ENCODE data around the gene RPP25L. TPM values are rescaled to one million over a fixed set of nuclear protein-coding genes. Genes with fewer than 3 reads are reported as not detected.

Gene RPP25L
- total RNA-seq, result 10 to 100 TPM; 34.5 to 39.0 TPM
- polyA plus RNA-seq, result 35.9 TPM

- H3K36me3 Mint-ChIP-seq, result peaks cover 0 to 47% (median 12%) of the 10 kb centered on the region in 3 donors
- H3K27me3 Mint-ChIP-seq, result peaks cover 0 to 2% of the 10 kb centered on the region in 2 donors
- Histone ChIP-seq H3K27me3 (ENCODE audit: insufficient read depth, low read length, poor library complexity, severe bottlenecking) (no peaks in the 10 kb centered on the region), H3K4me1 (ENCODE audit: insufficient read depth, low read length) (peaks cover 22% of the 10 kb centered on the region), H3K9me3 (ENCODE audit: low read length) (no peaks in the 10 kb centered on the region), H3K27ac (ENCODE audit: low read depth, low read length) (peak within 1 kb of the TSS; percentile 85), H3K36me3 (ENCODE audit: insufficient read depth, low read length) (peaks cover 6% of the 10 kb centered on the region), H3K4me3 (ENCODE audit: low read length) (peak within 1 kb of the TSS; percentile 90)
- peak within 1 kb of the TSS; percentile 88 to 99 (median 93) for H3K27ac Mint-ChIP-seq
- POLR2A ChIA-PET, result interaction anchor here (0.6 to 1.6 kb wide), 8 partner anchors 8 to 53 kb away, joined by 3 to 13 read pairs (median 5); partner anchors contain the start of genes DCTN3, GALT and SIGMAR1
- CTCF ChIA-PET, result interaction anchor here (0.6 to 1.9 kb wide), 14 partner anchors 8 to 233 kb away, joined by 3 to 29 read pairs (median 6); partner anchors contain the start of genes CCL27, DCTN3, GALT and SIGMAR1
- peak; percentile 79 to 88 (median 86) for DNase-seq
- peaks cover 22 to 32% (median 26%) of the 10 kb centered on the region in 3 donors for H3K4me1 Mint-ChIP-seq
- peak within 1 kb of the TSS; percentile 85 to 94 (median 88) for H3K4me3 Mint-ChIP-seq
- no peaks in the 10 kb centered on the region for H3K9me3 Mint-ChIP-seq
Observed at GRCh38 chr9:34611811-34612787, at the start of gene RPP25L. RPP25L (minus strand) TSS chr9:34612097; CDS start chr9:34611296, 801 bp downstream.

- Histone ChIP-seq H3K9me3 (ENCODE audit: low read length) (no peaks in the 10 kb centered on the region), H3K27me3 (ENCODE audit: insufficient read depth, low read length, poor library complexity, severe bottlenecking) (no peaks in the 10 kb centered on the region), H3K4me1 (ENCODE audit: insufficient read depth, low read length) (peaks cover 36% of the 10 kb centered on the region), H3K27ac (ENCODE audit: low read depth, low read length) (no peak overlapping the region), H3K4me3 (ENCODE audit: low read length) (no peak overlapping the region), H3K36me3 (ENCODE audit: insufficient read depth, low read length) (peaks cover 7% of the 10 kb centered on the region)
- peaks cover 0 to 19% (median 8%) of the 10 kb centered on the region in 3 donors for H3K36me3 Mint-ChIP-seq
- H3K4me1 Mint-ChIP-seq, result peaks cover 27 to 37% (median 34%) of the 10 kb centered on the region in 3 donors
- ChIA-PET CTCF (interaction anchor here (3.2 to 4.4 kb wide), 3 partner anchors 13 to 43 kb away, joined by 16 to 25 read pairs (median 16); partner anchors contain the start of gene GALT), POLR2A (interaction anchor here (1.2 kb wide), 1 partner anchor 12 kb away, joined by 3 read pairs; no protein-coding TSS in a partner anchor)
- no peaks in the 10 kb centered on the region for H3K9me3 Mint-ChIP-seq
- H3K4me3 Mint-ChIP-seq, result no peak overlapping the region
- no peak for DNase-seq
- H3K27ac Mint-ChIP-seq, result peak overlapping the region in 2 of 8 donors; percentile 26 to 45
- H3K27me3 Mint-ChIP-seq, result no peaks in the 10 kb centered on the region
Observed at GRCh38 chr9:34659592-34660253, 47.8 kb upstream of the RPP25L start.

- ChIA-PET CTCF (no interaction called here), POLR2A (interaction anchor here (0.6 kb wide), 1 partner anchor 42 kb away, joined by 4 read pairs; no protein-coding TSS in a partner anchor)
- Mint-ChIP-seq H3K36me3 (peaks cover 0 to 19% (median 8%) of the 10 kb centered on the region in 3 donors), H3K27ac (no peak overlapping the region), H3K27me3 (peaks cover 0 to 3% of the 10 kb centered on the region in 2 donors), H3K4me3 (no peak overlapping the region), H3K9me3 (no peaks in the 10 kb centered on the region), H3K4me1 (peaks cover 17 to 30% (median 21%) of the 10 kb centered on the region in 3 donors)
- no peak for DNase-seq
- H3K4me1 ChIP-seq (ENCODE audit: insufficient read depth, low read length), result peaks cover 23% of the 10 kb centered on the region
- no peak overlapping the region for H3K27ac ChIP-seq (ENCODE audit: low read depth, low read length)
- H3K9me3 ChIP-seq (ENCODE audit: low read length), result no peaks in the 10 kb centered on the region
- H3K36me3 ChIP-seq (ENCODE audit: insufficient read depth, low read length), result peaks cover 7% of the 10 kb centered on the region
- no peak overlapping the region for H3K4me3 ChIP-seq (ENCODE audit: low read length)
- no peaks in the 10 kb centered on the region for H3K27me3 ChIP-seq (ENCODE audit: insufficient read depth, low read length, poor library complexity, severe bottlenecking)
Observed at GRCh38 chr9:34658461-34658860, 46.6 kb upstream of the RPP25L start.

GRCh38 chr9:34656992-34657391, 45.1 kb upstream of the RPP25L start:
- H3K36me3 Mint-ChIP-seq, result peaks cover 0 to 21% (median 8%) of the 10 kb centered on the region in 3 donors
- ChIA-PET CTCF (interaction anchor here (0.7 to 1.4 kb wide), 2 partner anchors 9 to 10 kb away, joined by 3 to 7 read pairs; partner anchors contain the start of gene GALT), POLR2A (interaction anchor here (1.8 kb wide), 1 partner anchor 10 kb away, joined by 7 read pairs; the partner anchor contains the start of gene GALT)
- H3K27me3 Mint-ChIP-seq, result peaks cover 0 to 3% of the 10 kb centered on the region in 2 donors
- H3K4me1 Mint-ChIP-seq, result peaks cover 17 to 30% (median 19%) of the 10 kb centered on the region in 3 donors
- peaks cover 7% of the 10 kb centered on the region for H3K36me3 ChIP-seq (ENCODE audit: insufficient read depth, low read length)
- DNase-seq, result no peak
- no peak overlapping the region for H3K27ac ChIP-seq (ENCODE audit: low read depth, low read length)
- no peaks in the 10 kb centered on the region for H3K27me3 ChIP-seq (ENCODE audit: insufficient read depth, low read length, poor library complexity, severe bottlenecking)
- peak overlapping the region in 1 of 8 donors; percentile 60 for H3K27ac Mint-ChIP-seq
- no peaks in the 10 kb centered on the region for H3K9me3 ChIP-seq (ENCODE audit: low read length)
- peaks cover 17% of the 10 kb centered on the region for H3K4me1 ChIP-seq (ENCODE audit: insufficient read depth, low read length)
- H3K4me3 Mint-ChIP-seq, result no peak overlapping the region
- no peaks in the 10 kb centered on the region for H3K9me3 Mint-ChIP-seq
- no peak overlapping the region for H3K4me3 ChIP-seq (ENCODE audit: low read length)

GRCh38 chr9:34655394-34655793, 43.5 kb upstream of the RPP25L start:
- Mint-ChIP-seq H3K27ac (peak overlapping the region in 2 of 8 donors; percentile 42 to 89), H3K36me3 (peaks cover 0 to 21% (median 3%) of the 10 kb centered on the region in 3 donors), H3K4me1 (peaks cover 14 to 31% (median 17%) of the 10 kb centered on the region in 3 donors), H3K9me3 (no peaks in the 10 kb centered on the region), H3K27me3 (peaks cover 0 to 3% of the 10 kb centered on the region in 2 donors), H3K4me3 (no peak overlapping the region)
- no peaks in the 10 kb centered on the region for H3K27me3 ChIP-seq (ENCODE audit: insufficient read depth, low read length, poor library complexity, severe bottlenecking)
- CTCF ChIA-PET, result interaction anchor here (1.3 to 1.5 kb wide), 3 partner anchors 9 to 35 kb away, joined by 3 to 7 read pairs (median 5); partner anchors contain the start of genes DCTN3 and GALT
- H3K27ac ChIP-seq (ENCODE audit: low read depth, low read length), result no peak overlapping the region
- no peaks in the 10 kb centered on the region for H3K9me3 ChIP-seq (ENCODE audit: low read length)
- H3K36me3 ChIP-seq (ENCODE audit: insufficient read depth, low read length), result peaks cover 6% of the 10 kb centered on the region
- no peak for DNase-seq
- no peak overlapping the region for H3K4me3 ChIP-seq (ENCODE audit: low read length)
- H3K4me1 ChIP-seq (ENCODE audit: insufficient read depth, low read length), result peaks cover 9% of the 10 kb centered on the region
- POLR2A ChIA-PET, result interaction anchor here (0.7 to 1.8 kb wide), 2 partner anchors 9 kb away, joined by 4 to 7 read pairs; partner anchors contain the start of gene GALT

- no peak overlapping the region for H3K27ac ChIP-seq (ENCODE audit: low read depth, low read length)
- no peak overlapping the region for H3K4me3 ChIP-seq (ENCODE audit: low read length)
- H3K36me3 ChIP-seq (ENCODE audit: insufficient read depth, low read length), result peaks cover 5% of the 10 kb centered on the region
- POLR2A ChIA-PET, result no interaction called here
- H3K9me3 ChIP-seq (ENCODE audit: low read length), result no peaks in the 10 kb centered on the region
- H3K9me3 Mint-ChIP-seq, result no peaks in the 10 kb centered on the region
- H3K27ac Mint-ChIP-seq, result peak overlapping the region in 3 of 8 donors; percentile 39 to 83 (median 58)
- no peak overlapping the region for H3K4me3 Mint-ChIP-seq
- H3K27me3 ChIP-seq (ENCODE audit: insufficient read depth, low read length, poor library complexity, severe bottlenecking), result no peaks in the 10 kb centered on the region
- peaks cover 9% of the 10 kb centered on the region for H3K4me1 ChIP-seq (ENCODE audit: insufficient read depth, low read length)
- peaks cover 15 to 31% (median 18%) of the 10 kb centered on the region in 3 donors for H3K4me1 Mint-ChIP-seq
- DNase-seq, result no peak
- peaks cover 0 to 3% of the 10 kb centered on the region in 2 donors for H3K27me3 Mint-ChIP-seq
- H3K36me3 Mint-ChIP-seq, result peaks cover 0 to 25% (median 3%) of the 10 kb centered on the region in 3 donors
- CTCF ChIA-PET, result interaction anchor here (1.0 kb wide), 1 partner anchor 9 kb away, joined by 3 read pairs; no protein-coding TSS in a partner anchor
Observed at GRCh38 chr9:34654323-34655051, 42.6 kb upstream of the RPP25L start.

Measured in CD8-positive, alpha-beta memory T cell (primary cell).